Measurements from ENCODE around the gene ZNF445. TPM values are rescaled to one million over a fixed set of nuclear protein-coding genes. Genes with fewer than 3 reads are reported as not detected.
"Not testable (repeated sequence)": the region's sequence is repeated elsewhere in the genome, so short reads cannot be mapped to it uniquely, and the experiment has no call there.

ZNF445 gene
- polyA plus RNA-seq, 6 donors from 2014 or later: 1.5 to 5.3 (median 2.9) TPM; not detected in 1

DNA sequence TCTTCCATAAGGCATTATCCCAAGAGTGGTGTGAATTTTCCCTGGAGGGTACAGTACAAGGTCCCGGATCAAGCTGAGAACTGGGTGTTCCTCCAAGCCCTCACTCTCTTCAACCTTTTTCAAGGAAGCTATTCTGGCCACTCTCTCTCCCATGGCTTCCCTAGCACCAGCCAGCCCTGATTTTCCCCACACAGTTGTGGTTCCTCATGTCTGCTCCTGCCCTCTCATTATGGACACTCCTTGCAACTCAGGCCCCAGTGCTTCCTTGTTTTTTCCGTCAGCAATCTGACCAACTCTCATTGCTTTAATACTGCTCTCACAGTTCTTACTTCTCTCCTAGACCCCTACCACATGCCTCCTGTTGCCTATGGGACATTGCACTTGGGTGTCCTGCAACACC is 25.7 kb upstream of the ZNF445 start:
- H3K9me3 Mint-ChIP-seq: peaks cover 25 to 49% (median 37%) of the 10 kb centered on the region in 7 donors
- peaks cover 55 to 56% of the 10 kb centered on the region in 2 donors for H3K36me3 Mint-ChIP-seq
- peaks cover 23 to 29% (median 24%) of the 10 kb centered on the region in 3 donors for H3K4me1 Mint-ChIP-seq
- DNase-seq; H3K27me3 Mint-ChIP-seq; H3K4me3 Mint-ChIP-seq; ATAC-seq (ENCODE audit: low read depth in 2 of 2): not testable (repeated sequence)
- peak overlapping the region in 1 of 6 donors; percentile 15 for H3K27ac Mint-ChIP-seq

DNA sequence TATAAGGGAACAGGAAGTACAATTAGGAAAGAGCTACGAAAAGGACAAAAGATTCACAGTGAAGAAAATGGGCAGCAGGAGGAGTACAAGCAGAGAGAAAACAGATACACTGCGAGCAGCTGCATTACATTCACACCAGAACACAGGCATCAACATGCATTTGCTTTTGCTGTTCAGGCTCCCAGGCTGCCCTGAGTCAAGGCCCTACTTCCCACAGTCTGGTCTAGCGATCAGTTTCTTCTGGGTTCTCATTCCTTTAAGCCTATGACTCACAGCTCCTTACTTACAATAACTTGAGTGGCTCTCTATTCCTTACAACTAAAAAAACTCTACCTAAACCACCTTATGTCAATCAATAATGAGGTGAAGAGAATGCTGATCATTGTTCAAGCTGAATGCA is 24.5 kb upstream of the ZNF445 start:
- Mint-ChIP-seq H3K4me3 (no peak overlapping the region), H3K27ac (no peak overlapping the region), H3K27me3 (no peaks in the 10 kb centered on the region), H3K36me3 (peaks cover 63 to 68% of the 10 kb centered on the region in 2 donors), H3K9me3 (peaks cover 25 to 56% (median 43%) of the 10 kb centered on the region in 7 donors), H3K4me1 (peaks cover 15 to 28% (median 23%) of the 10 kb centered on the region in 3 donors)
- DNase-seq (no peak), ATAC-seq (ENCODE audit: low read depth in 2 of 2) (no peak)

DNA sequence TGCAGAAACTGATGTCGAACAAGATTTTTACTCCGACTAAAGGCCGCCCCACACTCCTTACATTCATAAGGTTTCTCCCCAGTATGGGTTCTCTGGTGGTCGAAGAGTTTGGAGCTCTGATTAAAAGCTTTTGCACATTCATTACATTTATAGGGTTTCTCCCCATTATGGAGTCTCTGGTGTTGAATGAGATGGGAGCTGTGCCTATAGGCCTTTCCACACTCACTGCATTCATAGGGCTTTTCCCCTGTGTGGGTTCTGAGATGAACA is 22.4 kb upstream of the ZNF445 start:
- not testable (repeated sequence) for H3K27me3 Mint-ChIP-seq; ATAC-seq (ENCODE audit: low read depth in 2 of 2); H3K27ac Mint-ChIP-seq; DNase-seq; H3K4me3 Mint-ChIP-seq
- Mint-ChIP-seq H3K36me3 (peaks cover 60 to 77% of the 10 kb centered on the region in 2 donors), H3K4me1 (peaks cover 4 to 17% (median 16%) of the 10 kb centered on the region in 3 donors), H3K9me3 (peaks cover 25 to 67% (median 49%) of the 10 kb centered on the region in 7 donors)

DNA sequence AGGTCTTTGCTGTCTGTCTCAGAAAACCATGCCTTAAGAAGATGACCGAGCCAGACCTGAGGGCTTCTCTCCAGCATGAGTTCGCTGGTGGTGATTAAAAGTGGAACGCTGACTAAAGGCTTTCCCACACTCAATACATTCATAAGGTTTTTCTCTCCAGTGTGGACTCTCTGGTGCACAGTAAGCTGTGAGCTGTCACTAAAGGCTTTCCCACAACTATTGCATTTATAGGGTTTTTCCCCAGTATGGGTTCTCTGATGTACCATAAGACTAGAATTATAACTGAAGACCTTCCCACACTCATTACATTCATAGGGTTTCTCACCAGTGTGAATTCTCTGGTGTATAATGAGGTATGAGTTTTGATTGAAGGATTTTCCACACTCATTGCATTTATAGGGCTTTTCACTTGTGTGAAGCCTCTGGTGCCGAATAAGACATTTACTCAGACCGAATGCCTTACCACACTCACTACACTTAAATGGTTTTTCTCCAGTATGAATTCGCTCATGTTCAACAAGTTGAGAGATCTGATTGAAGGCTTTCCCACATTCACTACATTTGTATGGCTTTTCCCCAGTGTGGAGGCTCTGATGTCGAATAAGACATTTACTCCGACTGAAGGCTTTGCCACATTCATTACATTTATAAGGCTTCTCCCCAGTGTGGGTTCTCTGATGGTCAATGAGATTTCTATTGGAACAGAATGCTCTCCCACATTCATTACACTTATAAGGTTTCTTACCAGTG is 21.9 kb upstream of the ZNF445 start:
- Mint-ChIP-seq H3K9me3 (peaks cover 25 to 69% (median 50%) of the 10 kb centered on the region in 7 donors), H3K27ac (no peak overlapping the region), H3K4me1 (peaks cover 4 to 17% (median 16%) of the 10 kb centered on the region in 3 donors), H3K27me3 (no peaks in the 10 kb centered on the region), H3K4me3 (no peak overlapping the region), H3K36me3 (peaks cover 60 to 77% of the 10 kb centered on the region in 2 donors)
- no peak for ATAC-seq (ENCODE audit: low read depth in 2 of 2)
- DNase-seq: no peak

DNA sequence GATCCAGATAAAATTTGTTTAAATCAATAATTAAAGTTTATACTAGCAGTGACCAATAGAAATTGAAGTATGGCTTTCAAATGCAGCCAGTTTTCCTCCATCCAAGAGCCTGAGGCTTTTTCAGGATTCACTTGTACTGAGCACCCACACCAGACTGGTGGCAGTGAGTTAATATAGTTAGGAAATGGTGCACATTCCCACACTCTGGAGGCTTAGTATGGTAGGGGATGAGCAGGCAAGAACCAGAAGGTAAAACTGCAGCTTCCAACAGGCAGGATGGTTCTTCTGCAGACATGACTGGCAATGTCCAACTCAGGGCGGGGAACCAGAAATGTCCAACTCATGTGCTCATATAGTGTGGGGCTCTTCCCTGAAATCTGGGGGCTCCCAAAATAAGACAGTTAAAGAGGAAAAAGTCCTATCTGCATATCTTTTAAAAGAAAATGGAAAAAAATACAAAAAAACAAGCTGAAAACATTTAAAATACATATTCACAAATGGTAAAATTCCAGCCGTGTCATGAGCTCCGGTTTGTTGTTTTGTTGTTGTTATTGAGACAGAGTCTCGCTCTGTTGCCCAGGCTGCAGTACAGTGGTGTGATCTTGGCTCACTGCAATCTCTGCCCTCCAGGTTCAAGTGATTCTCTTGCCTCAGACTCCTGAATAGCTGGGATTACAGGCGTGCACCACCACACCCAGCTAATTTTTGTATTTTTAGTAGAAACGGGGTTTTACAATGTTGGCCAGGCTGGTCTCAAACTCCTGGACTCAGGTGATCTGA is 18.4 kb upstream of the ZNF445 start:
- no peak for DNase-seq
- H3K9me3 Mint-ChIP-seq: peaks cover 11 to 55% (median 40%) of the 10 kb centered on the region in 7 donors
- peak overlapping the region in 1 of 8 donors; percentile 1 for H3K4me3 Mint-ChIP-seq
- peaks cover 37 to 54% of the 10 kb centered on the region in 2 donors for H3K36me3 Mint-ChIP-seq
- peaks cover 0 to 4% (median 0%) of the 10 kb centered on the region in 3 donors for H3K4me1 Mint-ChIP-seq
- no peaks in the 10 kb centered on the region for H3K27me3 Mint-ChIP-seq
- no peak overlapping the region for H3K27ac Mint-ChIP-seq
- ATAC-seq (ENCODE audit: low read depth in 2 of 2): no peak

DNA sequence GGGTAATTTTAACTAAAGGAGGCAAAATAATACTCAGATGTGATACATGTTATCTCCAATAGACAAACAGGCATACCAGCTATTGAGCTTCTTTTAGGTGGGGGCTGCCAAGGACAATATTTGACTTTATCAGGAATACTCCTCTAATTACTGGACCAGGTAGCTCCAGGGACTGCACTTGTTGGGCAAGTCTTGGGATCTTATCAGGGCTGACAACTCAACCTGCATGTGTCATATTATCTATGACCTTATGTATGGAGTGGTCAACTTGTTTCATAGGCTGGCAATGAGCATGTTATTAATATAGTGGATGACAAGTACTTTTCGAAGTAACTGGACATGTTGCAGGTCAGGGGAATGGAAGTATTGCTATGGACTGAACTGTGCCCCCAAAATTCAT is 15.0 kb upstream of the ZNF445 start:
- no peak for DNase-seq
- Mint-ChIP-seq H3K4me1 (no peaks in the 10 kb centered on the region), H3K4me3 (no peak overlapping the region), H3K36me3 (peaks cover 12 to 33% of the 10 kb centered on the region in 2 donors), H3K9me3 (peaks cover 0 to 25% (median 12%) of the 10 kb centered on the region in 7 donors), H3K27me3 (no peaks in the 10 kb centered on the region), H3K27ac (no peak overlapping the region)
- no peak for ATAC-seq (ENCODE audit: low read depth in 2 of 2)

DNA sequence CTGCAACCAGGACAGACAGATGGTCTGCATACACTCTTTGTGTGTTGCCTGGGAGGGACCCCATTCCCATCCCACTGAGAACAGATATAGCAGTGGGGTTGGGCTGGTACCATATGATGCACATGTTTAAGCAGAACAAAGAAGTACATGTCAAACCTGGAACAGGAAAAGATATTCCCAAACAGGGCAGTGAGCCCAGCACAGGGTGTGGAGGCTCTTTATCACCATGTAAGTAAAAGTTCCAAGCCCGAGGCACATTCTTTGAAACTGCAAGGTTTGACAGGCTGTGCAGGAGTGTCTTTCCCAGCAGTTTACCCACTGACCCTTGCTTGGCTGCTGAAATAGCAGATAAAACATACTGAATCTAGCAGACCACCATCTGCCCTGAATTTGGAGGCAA is 5.3 kb upstream of the ZNF445 start:
- ATAC-seq (ENCODE audit: low read depth in 2 of 2): no peak
- peaks cover 0 to 3% (median 1%) of the 10 kb centered on the region in 7 donors for H3K9me3 Mint-ChIP-seq
- no peaks in the 10 kb centered on the region for H3K27me3 Mint-ChIP-seq
- DNase-seq: no peak
- peaks cover 6 to 8% (median 8%) of the 10 kb centered on the region in 3 donors for H3K4me1 Mint-ChIP-seq
- no peak overlapping the region for H3K27ac Mint-ChIP-seq
- H3K4me3 Mint-ChIP-seq: no peak overlapping the region
- no peaks in the 10 kb centered on the region for H3K36me3 Mint-ChIP-seq

DNA sequence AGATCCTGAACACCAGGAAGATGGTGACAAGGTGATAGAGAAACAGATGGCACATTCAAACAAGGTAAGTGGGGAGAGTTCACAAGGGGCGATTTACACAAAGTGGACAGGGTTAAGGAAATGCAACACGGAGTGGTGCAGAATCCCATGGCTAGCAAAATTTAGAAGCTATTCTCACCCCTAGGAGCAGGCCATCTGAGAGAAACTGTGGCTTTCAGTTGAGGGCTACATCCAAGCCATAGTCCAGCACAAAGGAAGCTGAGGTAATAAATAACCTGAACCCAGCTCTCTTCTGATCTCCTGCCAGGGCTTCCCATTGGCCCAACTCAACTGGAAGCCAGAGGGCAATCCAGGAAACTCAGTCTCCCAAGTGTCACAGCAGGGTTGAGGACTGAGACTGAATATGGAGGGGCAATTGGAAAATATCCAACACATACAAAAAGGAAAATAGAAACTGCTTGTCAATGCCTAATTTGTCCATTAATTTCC is 1.2 kb upstream of the ZNF445 start:
- H3K27ac Mint-ChIP-seq: peak overlapping the region in 1 of 6 donors; percentile 69
- H3K27me3 Mint-ChIP-seq: no peaks in the 10 kb centered on the region
- no peak for ATAC-seq (ENCODE audit: low read depth in 2 of 2)
- no peaks in the 10 kb centered on the region for H3K9me3 Mint-ChIP-seq
- peaks cover 19 to 27% (median 26%) of the 10 kb centered on the region in 3 donors for H3K4me1 Mint-ChIP-seq
- no peaks in the 10 kb centered on the region for H3K36me3 Mint-ChIP-seq
- peak overlapping the region in 7 of 8 donors; percentile 45 to 97 (median 91) for H3K4me3 Mint-ChIP-seq
- no peak for DNase-seq

DNA sequence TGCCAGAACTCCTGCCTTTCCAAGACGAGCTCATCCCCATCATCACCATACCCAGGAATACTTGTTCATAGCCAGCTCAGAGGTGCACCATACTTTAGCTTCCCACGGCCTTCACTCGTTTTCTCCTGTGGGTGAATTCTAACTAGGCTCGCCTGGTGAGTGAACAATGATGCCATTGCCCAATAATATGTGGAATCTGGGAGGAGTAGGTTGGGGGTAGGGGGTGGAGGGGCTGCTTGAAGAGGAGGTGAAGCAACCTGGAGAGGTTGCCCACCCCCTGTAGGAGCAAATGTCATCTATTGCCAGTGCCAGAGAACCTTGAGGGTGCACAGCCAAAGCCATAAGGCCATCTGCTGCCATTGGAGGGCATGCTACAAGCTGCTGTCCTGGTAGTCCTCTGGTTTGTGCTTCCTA is 592 bp upstream of the ZNF445 start:
- ATAC-seq (ENCODE audit: low read depth in 2 of 2) (no peak), DNase-seq (no peak)
- H3K27me3 Mint-ChIP-seq: no peaks in the 10 kb centered on the region
- H3K4me3 Mint-ChIP-seq: peak overlapping the region; percentile 89 to 99 (median 96)
- H3K4me1 Mint-ChIP-seq: peaks cover 20 to 31% (median 27%) of the 10 kb centered on the region in 3 donors
- no peaks in the 10 kb centered on the region for H3K9me3 Mint-ChIP-seq
- H3K36me3 Mint-ChIP-seq: no peaks in the 10 kb centered on the region
- H3K27ac Mint-ChIP-seq: peak overlapping the region in 5 of 6 donors; percentile 67 to 93 (median 78)

DNA sequence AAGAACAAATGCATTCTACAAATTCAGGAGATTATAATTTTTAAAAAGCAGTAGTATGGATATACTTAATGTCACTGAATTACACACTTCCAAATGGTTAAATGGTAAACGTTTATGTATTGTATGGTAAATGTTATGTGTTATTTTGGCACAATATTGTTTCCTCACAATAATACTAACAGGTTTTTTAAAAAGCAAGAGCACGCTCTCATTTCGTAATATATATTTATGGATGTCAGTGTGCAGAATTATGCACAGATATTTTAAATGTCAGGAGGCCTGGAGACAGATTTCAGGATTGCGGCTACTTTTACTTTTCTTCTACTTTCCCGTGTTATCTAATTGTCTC is 533 bp downstream of the ZNF445 start:
- H3K27ac Mint-ChIP-seq: peak overlapping the region in 3 of 6 donors; percentile 73 to 84 (median 83)

DNA sequence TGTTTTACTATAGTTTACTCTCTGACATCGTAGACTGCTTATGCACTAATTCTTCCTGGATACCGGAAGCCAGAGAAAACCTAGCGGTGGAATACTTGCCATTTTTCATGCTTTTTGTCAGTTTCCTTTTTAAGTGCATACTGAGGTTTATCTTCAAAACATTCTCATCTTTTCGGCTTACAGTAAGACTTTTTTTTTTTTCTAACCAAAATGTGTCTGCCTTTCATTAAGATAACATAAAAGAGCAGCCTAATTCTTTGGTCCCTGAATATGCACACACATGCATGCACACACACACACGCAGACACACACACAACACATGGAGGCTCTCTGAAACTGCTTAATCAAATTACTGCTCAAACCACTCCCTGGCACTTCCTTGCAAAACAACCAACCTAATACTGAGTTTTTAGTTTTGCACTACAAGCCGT is 1.3 kb downstream of the ZNF445 start:
- Mint-ChIP-seq H3K4me1 (peaks cover 27 to 42% (median 39%) of the 10 kb centered on the region in 3 donors), H3K27me3 (no peaks in the 10 kb centered on the region), H3K36me3 (no peaks in the 10 kb centered on the region), H3K27ac (peak overlapping the region in 1 of 6 donors; percentile 35), H3K4me3 (peak overlapping the region; percentile 88 to 97 (median 94)), H3K9me3 (no peaks in the 10 kb centered on the region)
- ATAC-seq (ENCODE audit: low read depth in 2 of 2): no peak
- DNase-seq: no peak

More for the DNA sequence above, 533 bp downstream of the ZNF445 start:
- H3K4me3 Mint-ChIP-seq: peak overlapping the region; percentile 88 to 97 (median 94)
- H3K36me3 Mint-ChIP-seq: no peaks in the 10 kb centered on the region
- H3K4me1 Mint-ChIP-seq: peaks cover 21 to 35% (median 32%) of the 10 kb centered on the region in 3 donors
- ATAC-seq (ENCODE audit: low read depth in 2 of 2) (no peak), DNase-seq (no peak)
- H3K27me3 Mint-ChIP-seq: no peaks in the 10 kb centered on the region
- H3K9me3 Mint-ChIP-seq: no peaks in the 10 kb centered on the region

DNA sequence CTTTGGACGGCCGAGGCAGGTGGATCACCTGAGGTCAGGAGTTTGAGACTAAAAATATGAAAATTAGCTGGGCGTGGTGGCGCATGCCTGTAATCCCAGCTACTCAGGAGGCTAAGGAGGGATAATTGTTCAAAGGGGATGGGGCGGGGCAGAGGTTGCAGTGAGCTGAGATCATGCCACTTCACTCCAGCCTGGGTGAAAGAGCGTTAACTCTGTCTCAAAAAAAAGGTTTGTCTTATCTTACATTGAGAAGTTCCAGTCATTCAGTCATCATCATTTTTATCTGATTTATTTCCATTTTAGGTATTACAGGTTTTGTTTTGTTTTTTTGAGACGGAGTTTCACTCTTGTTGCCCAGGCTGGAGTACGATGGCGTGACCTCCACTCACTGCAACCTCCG is 2.6 kb downstream of the ZNF445 start:
- peak overlapping the region in 6 of 8 donors; percentile 26 to 77 (median 49) for H3K4me3 Mint-ChIP-seq
- not testable (repeated sequence) for DNase-seq; H3K9me3 Mint-ChIP-seq; H3K27ac Mint-ChIP-seq; H3K27me3 Mint-ChIP-seq; H3K36me3 Mint-ChIP-seq; ATAC-seq (ENCODE audit: low read depth in 2 of 2)
- peaks cover 34 to 47% (median 45%) of the 10 kb centered on the region in 3 donors for H3K4me1 Mint-ChIP-seq

DNA sequence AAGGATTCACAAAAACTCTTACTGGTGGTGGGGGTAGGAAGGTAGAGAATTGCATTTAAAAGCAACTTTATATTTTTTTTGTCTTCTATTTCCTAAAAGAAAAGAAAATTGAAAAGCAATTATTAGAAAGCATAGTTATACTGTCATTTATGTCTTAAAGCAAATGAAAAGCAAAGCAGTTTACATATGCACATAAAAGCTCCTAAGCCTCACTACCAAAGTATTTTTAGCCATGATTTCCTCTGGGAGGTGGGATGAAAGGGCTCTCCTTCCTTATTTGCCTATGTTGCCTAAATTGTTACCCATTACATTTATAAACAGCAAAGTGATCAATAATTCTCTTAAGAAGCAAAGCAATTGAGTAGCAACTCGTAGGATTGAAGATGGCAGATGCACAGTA is 7.0 kb downstream of the ZNF445 start:
- DNase-seq (no peak), ATAC-seq (ENCODE audit: low read depth in 2 of 2) (no peak)
- peaks cover 18 to 32% (median 29%) of the 10 kb centered on the region in 3 donors for H3K4me1 Mint-ChIP-seq
- H3K9me3 Mint-ChIP-seq: no peaks in the 10 kb centered on the region
- H3K27me3 Mint-ChIP-seq: no peaks in the 10 kb centered on the region
- peak overlapping the region in 1 of 8 donors; percentile 52 for H3K4me3 Mint-ChIP-seq
- peak overlapping the region in 2 of 6 donors; percentile 0 to 40 for H3K27ac Mint-ChIP-seq
- peaks cover 0 to 6% of the 10 kb centered on the region in 2 donors for H3K36me3 Mint-ChIP-seq

Data from naive B cell (primary cell).